HepG2 (cell line): Measurements from ENCODE around the gene SOST. TPM values are rescaled to one million over a fixed set of nuclear protein-coding genes. Genes with fewer than 3 reads are reported as not detected.

ENCODE experiments used
- CSRNP2 ChIP-seq: sonication (generic); formaldehyde crosslinking; conservative IDR thresholded peaks from 2 replicates; pipeline ENCODE4 v1.8.0; 2022; ENCODE audit warnings: low read depth, missing genetic modification reagents
- CTCF ChIP-seq: sonication (generic); formaldehyde crosslinking; IDR thresholded peaks from 2 replicates; pipeline ENCODE4 v1.5.0; 2020; ENCODE audit warnings: mild to moderate bottlenecking, missing genetic modification reagents, moderate library complexity
- ESRRA ChIP-seq: sonication (generic); formaldehyde crosslinking; IDR thresholded peaks from 2 replicates; pipeline ENCODE4 v1.5.1; 2020; ENCODE audit warnings: mild to moderate bottlenecking, low read depth, missing genetic modification reagents
- FOXM1 ChIP-seq: sonication (generic); formaldehyde crosslinking; IDR thresholded peaks from 2 replicates; pipeline ENCODE4 v1.5.0; 2020; ENCODE audit warnings: missing genetic modification reagents
- HIC2 ChIP-seq: sonication (generic); formaldehyde crosslinking; IDR thresholded peaks from 2 replicates; pipeline ENCODE4 v1.9.0; 2022; ENCODE audit warnings: low read depth, missing genetic modification reagents
- HNRNPK ChIP-seq: fragments of 200-400 bp; formaldehyde crosslinking; IDR thresholded peaks from 2 replicates; pipeline ENCODE4 v1.6.1; 2018; ENCODE audit warnings: low read length, low read depth, moderate library complexity, mild to moderate bottlenecking; ENCODE audit not compliant: poor library complexity, severe bottlenecking
- KDM3A ChIP-seq: IDR thresholded peaks from 2 replicates; pipeline ENCODE4 v1.6.1; 2018; ENCODE audit warnings: low read depth, missing compliant biosample characterization
- MAX ChIP-seq: IDR thresholded peaks from 2 replicates; pipeline ENCODE4 v1.6.1; 2012; ENCODE audit warnings: inconsistent platforms
- MED1 ChIP-seq: sonication (generic); formaldehyde crosslinking; IDR thresholded peaks from 2 replicates; pipeline ENCODE4 v1.4.0; 2020; ENCODE audit warnings: missing genetic modification reagents
- RFX5 ChIP-seq: IDR thresholded peaks from 2 replicates; pipeline ENCODE4 v1.6.1; 2011; ENCODE audit warnings: low read depth, low read length, improper control_type of control experiment
- SMAD1 ChIP-seq: sonication (generic); formaldehyde crosslinking; IDR thresholded peaks from 2 replicates; pipeline ENCODE4 v1.4.0; 2020; ENCODE audit warnings: missing genetic modification reagents, low read depth, mild to moderate bottlenecking, borderline replicate concordance
- THRA ChIP-seq: sonication (generic); formaldehyde crosslinking; IDR thresholded peaks from 2 replicates; pipeline ENCODE4 v1.4.0; 2020; ENCODE audit warnings: missing genetic modification reagents, borderline replicate concordance
- ZNF12 ChIP-seq: sonication (generic); formaldehyde crosslinking; IDR thresholded peaks from 2 replicates; pipeline ENCODE4 v1.5.0; 2020; ENCODE audit warnings: missing genetic modification reagents
- ZNF17 ChIP-seq: sonication (generic); formaldehyde crosslinking; IDR thresholded peaks from 2 replicates; pipeline ENCODE4 v1.5.0; 2020; ENCODE audit warnings: mild to moderate bottlenecking, missing genetic modification reagents
- ZNF224 ChIP-seq: sonication (generic); formaldehyde crosslinking; IDR thresholded peaks from 2 replicates; pipeline ENCODE4 v1.5.0; 2020; ENCODE audit warnings: mild to moderate bottlenecking, missing genetic modification reagents
- ZNF263 ChIP-seq: sonication (generic); formaldehyde crosslinking; IDR thresholded peaks from 2 replicates; pipeline ENCODE4 v1.4.0; 2020; ENCODE audit warnings: missing genetic modification reagents
- ZNF431 ChIP-seq: sonication (generic); formaldehyde crosslinking; IDR thresholded peaks from 2 replicates; pipeline ENCODE4 v1.9.0; 2022; ENCODE audit warnings: missing genetic modification reagents, low read depth, mild to moderate bottlenecking, borderline replicate concordance
- ZNF432 ChIP-seq: sonication (generic); formaldehyde crosslinking; IDR thresholded peaks from 2 replicates; pipeline ENCODE4 v1.5.0; 2020; ENCODE audit warnings: missing genetic modification reagents, mild to moderate bottlenecking, borderline replicate concordance
- ZNF639 ChIP-seq: conservative IDR thresholded peaks from 2 replicates; pipeline ENCODE4 v1.6.1; 2018; ENCODE audit warnings: missing genetic modification reagents
- ZNF746 ChIP-seq: sonication (generic); formaldehyde crosslinking; IDR thresholded peaks from 2 replicates; pipeline ENCODE4 v1.8.0; 2022; ENCODE audit warnings: mild to moderate bottlenecking, missing genetic modification reagents
- ZNF749 ChIP-seq: sonication (generic); formaldehyde crosslinking; IDR thresholded peaks from 2 replicates; pipeline ENCODE4 v1.8.0; 2022; ENCODE audit warnings: mild to moderate bottlenecking, missing genetic modification reagents, moderate library complexity, borderline replicate concordance
- ZNF850 ChIP-seq: sonication (generic); formaldehyde crosslinking; conservative IDR thresholded peaks from 2 replicates; pipeline ENCODE4 v1.9.0; 2021; ENCODE audit warnings: mild to moderate bottlenecking, missing genetic modification reagents
- polyA plus RNA-seq, 8 experiments: library from polyadenylated mRNA; depleted of rRNA in 3 of 8; stranded (reverse) in 7 of 8; unstranded in 1 of 8; fragments of >200 nt; fragmentation: Illumina TruSeq in 4 of 8; extraction: Trizol in 4 of 8; gene quantifications; 2 replicates each; pipeline versions ENCODE4 v1.2.1 to v1.2.3, GENCODE V29; 2011 to 2016; ENCODE audit warnings: low read depth in 4 of 8, missing spikeins in 1 of 8, mixed read lengths in 1 of 8; ENCODE audit not compliant: insufficient read depth in 1 of 8
- total RNA-seq, 5 experiments: library from RNA; depleted of rRNA; stranded (reverse); fragments of >200 nt; fragmentation: Illumina TruSeq; extraction: Trizol; gene quantifications; 2 replicates each; pipeline ENCODE4 v1.2.3, GENCODE V29; 2016; ENCODE audit warnings: low read depth in 1 of 5

SOST gene
- total and polyA plus RNA-seq, 2 of the 13 experiments (the other 11 are each of a cell fraction or from before 2014, with no cell fraction given), result not detected

GRCh38 chr17:43760254-43760852 is 1.8 kb upstream of the SOST start (continued):
- TF ChIP-seq MAX (peak; percentile 45; the same call in 1 of the 2 replicates), ZNF639 (CRISPR knock-in tag) (no peak), CTCF (CRISPR knock-in tag) (peak; percentile 100), ZNF746 (no peak), ZNF432 (CRISPR knock-in tag) (no peak), CSRNP2 (CRISPR knock-in tag) (no peak), SMAD1 (peak; percentile 66; the same call in 1 of the 2 replicates), KDM3A (CRISPR knock-in tag) (peak; percentile 95; the same call in 1 of the 2 replicates), MED1 (CRISPR knock-in tag) (0 out of 2 replicates have a peak, but pooled peaks have one; percentile 36), ZNF263 (CRISPR knock-in tag) (no peak), FOXM1 (CRISPR knock-in tag) (no peak), ZNF850 (CRISPR knock-in tag) (no peak), ZNF749 (CRISPR knock-in tag) (no peak), ESRRA (CRISPR knock-in tag) (peak; percentile 23; the same call in 1 of the 2 replicates), HNRNPK (no peak), HIC2 (CRISPR knock-in tag) (no peak), ZNF224 (CRISPR knock-in tag) (no peak), RFX5 (no peak), ZNF431 (CRISPR knock-in tag) (no peak), ZNF12 (CRISPR knock-in tag) (no peak), THRA (CRISPR knock-in tag) (peak; percentile 64), ZNF17 (CRISPR knock-in tag) (no peak)
